Measurements from ENCODE around the gene TCF3.
A peak's percentile ranks its signal among the peaks of the same experiment; 100 is the strongest.
"Not testable (repeated sequence)": the region's sequence is repeated elsewhere in the genome, so short reads cannot be mapped to it uniquely, and the experiment has no call there.

TCF3 gene

DNA sequence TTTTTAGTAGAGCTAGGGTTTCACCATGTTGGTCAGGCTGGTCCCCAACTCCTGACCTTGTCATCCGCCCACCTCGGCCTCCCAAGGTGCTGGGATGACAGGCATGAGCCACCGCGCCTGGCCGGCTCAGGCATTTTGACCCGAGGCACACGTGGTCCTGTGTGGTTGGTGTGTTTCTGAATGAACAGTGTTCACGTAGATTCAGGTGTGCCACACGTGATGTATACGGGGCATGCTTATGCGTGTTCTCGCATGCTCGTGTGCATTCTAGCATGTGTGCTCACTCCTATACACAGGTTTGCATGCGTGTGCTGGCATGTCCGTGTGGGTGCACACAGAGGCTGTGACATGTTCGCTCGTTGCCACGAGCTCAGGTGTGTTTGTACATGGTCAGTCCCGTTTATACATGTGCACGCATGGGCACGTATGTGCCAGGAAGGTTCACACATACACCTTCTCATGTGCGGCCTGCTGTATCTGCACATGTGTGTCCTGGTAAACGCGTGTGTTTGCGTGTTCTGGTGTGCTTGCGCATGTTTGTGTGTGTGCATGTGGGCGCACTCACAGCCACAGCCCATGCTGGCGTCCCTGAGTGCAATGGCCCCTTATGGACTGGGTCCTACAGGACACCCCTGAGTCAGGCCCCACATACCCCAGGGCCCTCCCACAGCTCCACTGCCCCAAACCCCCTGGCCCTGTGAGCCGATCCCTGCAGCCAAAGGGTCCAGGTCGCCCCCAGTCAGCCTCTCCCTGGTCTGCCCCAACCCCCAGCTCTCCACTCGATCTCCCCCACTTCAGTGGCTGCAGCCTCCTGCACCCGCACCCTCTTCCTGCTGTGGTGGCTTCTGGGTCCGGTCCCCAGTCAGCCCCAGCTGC, 20.6 kb upstream of the TCF3 start:
- no peak for DNase-seq

DNA sequence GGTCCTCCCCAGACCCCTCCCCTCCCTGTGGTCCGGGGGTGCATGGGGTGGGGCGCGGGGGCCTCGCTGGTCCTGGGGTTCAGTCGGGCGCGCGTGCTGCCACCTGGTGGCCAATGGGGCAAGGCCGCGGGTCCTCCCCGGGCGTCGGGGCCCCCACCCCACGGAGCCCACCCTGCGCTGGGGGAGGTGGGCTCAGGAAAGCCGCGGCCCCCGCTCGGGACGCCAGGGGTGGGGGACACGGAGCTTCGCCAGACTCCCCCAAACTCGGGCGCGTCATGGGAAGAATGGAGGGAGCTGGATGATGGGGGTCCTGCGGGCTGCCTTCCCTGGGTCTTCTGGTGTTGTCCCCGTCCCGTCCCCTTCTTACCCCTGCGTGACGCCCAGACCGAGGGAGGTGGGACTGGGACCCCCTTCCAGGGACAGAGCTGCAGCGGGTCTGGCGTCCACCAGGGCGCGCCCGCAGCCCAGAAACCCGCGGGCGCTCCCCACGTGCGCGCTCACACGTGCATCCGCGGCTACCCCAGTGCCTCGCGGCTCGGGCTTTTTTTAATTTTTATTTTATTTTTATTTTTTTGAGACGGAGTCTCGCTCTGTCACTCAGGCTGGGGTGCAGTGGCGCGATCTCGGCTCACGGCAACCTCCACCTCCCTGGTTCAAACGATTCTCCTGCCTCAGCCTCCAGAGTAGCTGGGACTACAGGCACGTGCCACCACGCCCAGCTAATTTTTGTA, 19.8 kb upstream of the TCF3 start:
- DNase-seq = peak; percentile 74

DNA sequence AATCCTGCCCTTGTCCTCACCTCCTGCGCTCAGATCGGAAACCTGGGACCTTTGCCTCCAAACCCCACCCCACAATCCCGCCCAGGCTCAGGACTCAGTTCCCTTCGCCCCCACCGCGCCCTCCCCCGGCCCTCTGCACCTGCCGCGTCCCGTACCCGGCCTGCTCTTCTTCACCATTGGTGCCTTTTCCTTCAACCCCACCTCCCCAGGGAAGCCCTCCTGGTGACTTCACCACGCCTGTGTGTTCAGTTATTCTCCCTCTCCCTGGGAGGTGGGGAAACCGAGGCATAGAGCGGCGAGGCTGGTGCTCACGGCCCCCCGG, 19.3 kb upstream of the TCF3 start:
- DNase-seq = peak; percentile 61

DNA sequence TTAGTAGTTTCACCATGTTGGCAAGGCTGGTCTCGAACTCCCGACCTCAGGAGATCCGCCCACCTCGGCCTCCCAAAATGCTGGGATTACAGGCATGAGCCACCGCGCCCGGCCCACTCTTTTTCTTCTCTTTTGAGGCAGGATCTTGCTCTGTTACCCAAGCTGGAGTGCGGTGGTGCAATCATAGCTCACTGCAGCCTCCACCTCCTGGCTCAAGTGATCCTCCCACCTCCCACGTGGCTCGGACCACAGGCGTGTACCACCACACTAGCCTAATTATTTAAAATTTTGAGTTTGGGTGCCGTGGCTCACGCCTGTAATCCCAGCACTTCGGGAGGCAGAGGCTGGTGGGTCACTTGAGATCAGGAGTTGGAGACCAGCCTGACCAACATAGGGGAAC, 18.3 kb upstream of the TCF3 start:
- not testable (repeated sequence) for DNase-seq

DNA sequence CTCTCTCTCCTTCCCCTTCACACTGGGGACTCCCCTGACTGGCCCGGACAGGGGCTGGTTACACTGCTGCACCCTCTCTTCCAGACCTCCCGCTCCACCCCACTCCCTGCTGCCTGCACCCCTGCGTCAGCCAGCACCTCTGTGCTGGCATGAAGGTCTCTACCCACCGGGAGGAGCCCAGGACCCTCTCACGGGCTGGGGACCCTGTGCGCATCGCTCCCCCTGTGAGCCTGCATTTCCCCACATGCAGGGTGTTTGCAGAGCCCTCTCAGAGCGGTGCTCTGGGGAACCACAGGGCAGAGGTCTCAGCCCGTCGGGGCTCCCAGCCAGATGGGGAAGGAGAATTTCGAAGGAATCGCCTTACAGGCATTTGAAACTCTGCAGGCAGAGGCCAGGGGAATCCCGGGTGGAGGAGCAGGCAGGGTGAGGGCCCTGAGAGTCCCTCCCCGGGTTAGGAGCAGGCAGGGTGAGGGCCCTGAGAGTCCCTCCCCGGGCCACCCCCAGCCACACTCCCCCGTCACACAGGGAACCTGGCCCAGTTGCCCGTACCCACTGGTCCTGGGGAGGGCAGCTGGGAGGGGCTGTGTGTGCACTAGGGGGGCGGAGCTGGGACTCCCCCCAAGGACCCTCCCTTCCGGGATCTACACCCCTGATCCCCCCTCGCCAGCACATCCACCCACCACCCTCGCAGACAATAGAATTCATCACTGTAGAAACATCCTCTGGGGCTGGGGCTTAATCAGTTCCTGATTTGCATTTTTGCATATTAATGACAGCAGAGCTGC, 16.3 kb upstream of the TCF3 start:
- DNase-seq = peak; percentile 81

DNA sequence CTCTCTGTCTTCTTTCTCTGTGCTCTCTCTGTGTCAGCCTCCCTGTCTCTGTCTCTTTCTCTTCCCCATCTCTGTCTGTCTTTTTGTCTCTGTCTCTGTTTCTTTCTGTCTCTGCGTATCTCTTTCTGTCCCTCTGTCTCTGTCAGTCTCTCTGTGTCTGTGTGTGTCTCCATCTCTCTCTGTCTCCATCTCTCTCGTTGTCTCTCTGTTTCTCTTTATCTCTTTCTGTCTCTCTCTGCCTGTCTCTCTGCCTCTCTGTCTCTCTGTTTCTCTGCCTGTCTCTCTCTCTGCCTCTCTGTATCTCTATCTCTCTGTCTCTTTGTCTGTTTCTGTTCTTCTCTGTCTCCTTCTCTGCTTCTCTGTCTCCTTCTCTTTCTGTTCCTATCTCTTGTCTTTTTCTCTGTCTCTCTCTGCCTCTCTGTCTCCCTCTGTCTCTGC, 15.7 kb upstream of the TCF3 start:
- DNase-seq = no peak

DNA sequence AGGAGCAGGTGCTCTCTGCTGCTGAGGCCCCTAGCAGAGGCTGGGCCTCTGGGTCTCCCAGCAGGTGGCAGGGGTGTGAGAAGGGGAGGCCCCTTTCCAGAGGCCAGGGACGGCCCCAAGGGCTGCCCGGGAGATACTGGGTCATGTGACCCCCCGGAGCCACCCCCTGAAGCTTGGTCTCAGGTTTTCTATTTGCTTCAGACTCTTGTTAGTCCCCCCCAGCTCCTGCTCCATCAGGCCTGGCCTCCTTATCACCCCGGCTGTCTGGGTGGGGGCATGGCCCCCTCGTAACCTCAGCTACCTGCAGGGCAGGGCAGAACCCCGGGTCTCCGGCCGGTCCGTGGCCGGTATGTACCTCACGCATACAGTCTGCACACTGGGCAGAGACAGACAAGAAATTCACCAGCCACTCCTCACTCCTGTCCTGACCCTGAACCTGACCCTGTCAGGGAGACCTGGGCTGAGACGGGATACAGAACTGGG, 13.2 kb upstream of the TCF3 start:
- DNase-seq = peak; percentile 47

DNA sequence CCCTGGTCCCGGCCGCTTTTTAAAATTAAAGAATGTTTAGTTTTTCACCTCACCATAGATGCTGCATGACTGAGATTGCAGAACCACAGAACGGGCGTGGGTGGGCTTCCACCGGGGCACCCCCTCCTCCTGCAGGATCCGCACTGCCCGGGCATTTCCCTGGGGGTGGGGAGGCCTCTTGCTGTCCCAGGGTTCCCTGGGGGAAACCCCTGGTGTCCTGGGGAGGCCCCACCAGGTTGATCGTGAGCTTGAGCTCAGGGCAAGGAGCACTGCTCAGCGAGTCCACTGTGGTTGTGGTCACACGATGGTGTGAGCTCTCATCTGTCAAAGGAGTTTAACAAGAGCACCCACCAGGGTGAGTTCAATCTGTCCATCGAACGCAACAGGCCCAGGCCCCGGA, 11.4 kb upstream of the TCF3 start:
- no peak for DNase-seq

DNA sequence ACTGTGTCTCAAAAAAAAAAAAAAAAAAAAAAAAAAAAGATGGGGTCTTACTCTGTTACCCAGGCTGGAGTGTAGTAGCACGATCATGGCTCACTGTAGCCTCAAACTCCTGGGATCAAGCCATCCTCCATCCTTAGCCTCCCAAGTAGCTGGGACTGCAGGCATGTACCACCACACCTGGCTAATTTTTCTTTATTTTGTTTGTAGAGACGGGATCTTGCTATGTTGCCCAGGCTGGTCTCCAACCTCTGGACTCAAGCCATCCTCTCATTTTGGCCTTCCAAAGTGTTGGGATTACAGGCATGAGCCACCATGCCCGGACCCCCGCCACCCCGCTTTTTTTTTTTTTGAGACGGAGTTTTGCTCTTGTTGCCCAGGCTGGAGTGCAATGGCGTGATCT, 10.8 kb upstream of the TCF3 start:
- not testable (repeated sequence) for DNase-seq

DNA sequence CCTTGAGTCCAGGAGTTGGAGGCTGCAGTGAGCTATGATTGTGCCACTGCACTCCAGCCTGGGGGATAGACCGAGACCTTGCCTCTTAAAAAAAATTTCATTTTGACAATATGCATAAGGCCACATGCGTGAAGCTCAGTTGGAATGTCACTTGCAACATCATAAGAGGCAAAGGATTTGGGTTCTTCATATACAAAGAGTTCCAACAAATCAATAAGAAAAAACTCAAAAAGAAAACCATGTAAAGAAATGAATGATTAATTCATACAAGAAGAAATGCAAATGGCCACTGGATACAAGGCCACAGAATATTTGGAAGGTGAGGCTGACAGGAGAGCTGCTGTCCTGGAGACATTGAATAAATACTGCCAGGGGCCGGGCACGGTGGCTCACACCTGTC, 9.6 kb upstream of the TCF3 start:
- no peak for DNase-seq

DNA sequence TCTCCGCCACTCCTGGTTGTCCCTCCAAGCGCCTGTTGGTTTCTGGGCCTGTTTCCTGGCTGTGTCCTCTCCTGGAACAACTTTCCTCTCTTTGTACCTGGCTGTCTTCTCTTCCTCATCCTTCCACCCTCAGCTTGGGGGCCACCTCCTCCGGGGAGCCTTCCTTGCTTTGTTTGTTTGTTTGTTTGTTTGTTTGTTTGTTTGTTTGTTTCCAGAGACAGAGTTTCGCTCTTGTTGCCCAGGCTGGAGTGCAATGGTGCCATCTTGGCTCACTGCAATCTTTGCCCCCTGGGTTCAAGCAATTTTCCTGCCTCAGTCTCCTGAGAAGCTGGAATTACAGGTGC, 6.6 kb upstream of the TCF3 start:
- DNase-seq = no peak

DNA sequence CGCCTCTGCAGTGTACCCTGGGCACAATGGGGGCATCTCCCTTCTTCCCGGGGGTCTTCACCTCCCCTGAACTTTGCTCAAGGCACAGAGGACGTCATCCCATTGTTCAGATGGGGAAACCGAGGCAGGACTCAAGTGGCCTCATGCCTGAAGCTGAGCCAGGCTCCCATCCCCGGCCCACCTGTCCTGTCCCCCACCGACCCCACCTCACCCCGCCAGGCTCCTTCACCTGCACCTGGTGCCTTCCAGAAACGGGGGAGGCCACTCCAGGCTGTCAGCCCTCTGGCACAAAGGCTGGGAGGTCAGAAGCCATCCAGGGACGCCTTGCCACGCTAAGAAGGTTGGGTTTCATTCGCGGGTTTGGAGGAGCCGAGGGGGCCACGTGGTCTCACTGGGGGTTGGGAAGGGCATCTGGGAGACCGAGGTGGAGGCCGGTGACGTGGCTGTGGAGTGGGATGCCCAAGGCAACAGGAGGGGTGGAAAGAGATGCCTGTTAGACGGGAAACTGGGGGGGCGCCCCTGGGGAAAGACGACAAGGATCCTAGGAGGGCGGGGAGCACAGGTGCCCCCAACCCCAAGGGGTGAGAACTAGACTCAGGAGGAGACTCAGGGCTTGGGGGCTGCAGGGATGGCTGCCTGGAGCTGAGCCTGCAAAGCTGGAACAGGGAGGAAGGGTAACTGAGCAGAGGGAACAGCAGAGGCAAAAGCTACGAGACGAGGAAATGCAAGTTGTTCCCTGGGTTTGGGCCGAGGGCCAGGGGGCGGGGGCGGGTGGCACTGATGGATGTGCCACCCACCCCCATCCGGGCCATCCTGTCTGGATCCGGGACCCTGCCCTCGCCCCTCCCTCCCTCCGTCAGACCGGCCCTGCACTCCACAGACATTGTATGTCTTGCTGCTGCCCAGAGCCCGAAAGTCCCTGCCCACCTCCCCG, 6.0 kb upstream of the TCF3 start:
- DNase-seq = no peak

DNA sequence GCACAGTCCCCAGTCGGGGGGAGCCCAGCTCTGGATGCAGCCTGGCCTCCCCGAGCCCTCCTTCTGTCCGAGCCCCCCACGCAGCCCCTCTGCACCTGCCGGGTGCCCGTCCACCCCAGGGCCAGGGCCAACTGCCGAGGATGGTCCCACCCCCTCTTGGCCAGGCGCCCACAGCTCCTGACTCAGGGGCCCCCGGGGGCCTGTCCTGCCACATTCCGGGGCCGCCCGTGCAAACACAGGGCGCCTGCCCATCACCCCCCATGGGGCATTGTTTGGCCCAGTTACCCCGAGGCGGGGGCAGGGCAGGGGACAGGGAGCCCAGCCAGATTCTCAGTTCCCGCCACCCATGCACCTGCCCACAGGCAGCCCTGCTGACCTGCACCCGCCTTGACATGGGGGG, 5.3 kb upstream of the TCF3 start:
- no peak for DNase-seq

DNA sequence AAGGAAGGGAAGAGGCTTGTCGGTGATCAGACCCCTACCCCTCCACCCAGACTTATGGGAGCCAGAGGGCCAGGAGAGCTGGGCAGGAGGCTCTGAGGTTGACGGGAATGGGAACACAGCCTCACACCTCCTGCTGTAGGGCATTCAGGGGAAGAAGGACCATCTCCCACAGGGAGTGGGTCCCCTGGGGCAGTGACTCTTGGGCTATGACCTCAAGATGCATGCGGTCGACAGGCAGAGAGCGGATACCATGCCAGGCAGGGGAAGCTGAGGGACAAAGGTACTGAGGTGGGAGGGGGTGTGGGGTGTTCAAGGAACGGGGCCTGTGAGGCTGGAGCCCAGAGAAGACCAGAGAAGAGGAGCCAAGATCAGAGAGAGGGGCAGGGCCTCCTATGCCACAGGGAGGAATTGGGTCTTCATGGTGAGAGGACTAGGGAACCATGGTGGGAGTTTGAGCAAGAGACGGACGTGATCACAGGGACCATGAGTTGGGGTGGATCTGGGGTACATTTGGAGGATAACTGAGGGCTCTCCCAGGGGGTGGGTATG, 4.6 kb upstream of the TCF3 start:
- DNase-seq = no peak

DNA sequence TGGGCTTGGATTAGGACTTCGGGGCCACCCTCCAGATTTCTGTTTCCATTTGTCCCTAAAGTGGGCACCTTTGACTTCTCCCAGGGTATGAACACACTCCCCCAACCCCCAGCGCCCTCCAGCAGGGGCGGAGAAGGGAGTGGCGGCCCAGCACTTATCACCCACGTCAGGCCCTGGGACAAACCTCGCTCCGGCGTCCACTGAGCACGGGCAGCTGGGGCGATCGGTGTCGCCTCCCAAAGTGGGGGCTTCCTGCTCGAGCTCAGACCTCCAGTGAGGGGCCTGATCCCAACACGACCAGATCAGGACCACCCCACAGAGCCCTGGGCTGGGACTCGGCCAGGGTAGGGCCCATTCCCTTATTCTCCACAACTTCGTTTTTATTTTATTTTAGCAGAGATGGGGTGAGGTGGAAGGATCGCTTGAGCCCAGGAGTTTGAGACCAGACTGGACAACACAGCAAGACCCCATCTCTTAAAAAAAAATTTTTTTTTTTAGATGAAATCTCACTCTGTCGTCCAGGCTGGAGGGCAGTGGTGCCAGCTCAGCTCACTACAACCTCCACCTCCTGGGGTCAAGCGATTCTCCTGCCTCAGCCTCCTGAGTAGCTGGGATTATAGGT, 3.7 kb upstream of the TCF3 start:
- no peak for DNase-seq

DNA sequence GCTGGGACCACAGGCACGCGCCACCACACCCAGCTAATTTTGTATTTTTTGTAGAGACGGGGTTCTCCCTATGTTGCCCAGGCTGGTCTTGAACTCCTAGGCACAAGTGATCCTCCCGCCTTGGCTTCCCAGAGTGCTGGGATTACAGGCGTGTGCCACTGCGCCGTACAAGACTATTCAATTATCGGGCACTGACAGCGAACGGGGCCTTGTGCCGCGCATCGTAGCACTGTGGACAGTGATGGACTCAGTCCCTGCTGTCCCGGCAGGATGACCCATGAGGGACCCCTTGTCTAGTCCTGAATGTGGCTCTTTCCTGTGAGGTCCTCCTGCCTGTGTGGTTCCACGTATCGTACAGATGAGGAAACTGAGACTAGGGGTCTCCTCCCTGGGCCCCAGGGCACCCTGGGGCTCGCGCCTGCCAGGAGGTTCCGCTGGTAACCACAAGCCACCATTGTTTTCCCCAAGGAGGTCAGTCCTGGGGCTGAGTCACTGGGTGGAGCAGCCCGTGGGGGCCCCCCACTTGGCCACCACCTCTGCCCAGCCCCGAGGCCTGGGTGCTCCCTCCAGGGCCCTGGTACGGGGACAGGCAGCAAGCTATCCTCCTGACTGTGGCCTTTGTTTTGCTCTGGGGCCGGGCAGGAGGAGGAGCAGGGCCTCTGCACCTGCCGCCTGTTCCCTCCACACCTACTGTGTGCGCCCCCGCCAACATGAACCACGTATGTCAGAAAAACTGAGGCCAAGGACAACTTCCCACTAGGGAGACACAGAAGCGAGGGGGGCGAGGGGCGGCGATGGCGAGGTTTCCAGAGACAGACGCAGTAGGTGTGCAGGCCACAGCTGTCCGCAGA, 2.9 kb upstream of the TCF3 start:
- no peak for DNase-seq

DNA sequence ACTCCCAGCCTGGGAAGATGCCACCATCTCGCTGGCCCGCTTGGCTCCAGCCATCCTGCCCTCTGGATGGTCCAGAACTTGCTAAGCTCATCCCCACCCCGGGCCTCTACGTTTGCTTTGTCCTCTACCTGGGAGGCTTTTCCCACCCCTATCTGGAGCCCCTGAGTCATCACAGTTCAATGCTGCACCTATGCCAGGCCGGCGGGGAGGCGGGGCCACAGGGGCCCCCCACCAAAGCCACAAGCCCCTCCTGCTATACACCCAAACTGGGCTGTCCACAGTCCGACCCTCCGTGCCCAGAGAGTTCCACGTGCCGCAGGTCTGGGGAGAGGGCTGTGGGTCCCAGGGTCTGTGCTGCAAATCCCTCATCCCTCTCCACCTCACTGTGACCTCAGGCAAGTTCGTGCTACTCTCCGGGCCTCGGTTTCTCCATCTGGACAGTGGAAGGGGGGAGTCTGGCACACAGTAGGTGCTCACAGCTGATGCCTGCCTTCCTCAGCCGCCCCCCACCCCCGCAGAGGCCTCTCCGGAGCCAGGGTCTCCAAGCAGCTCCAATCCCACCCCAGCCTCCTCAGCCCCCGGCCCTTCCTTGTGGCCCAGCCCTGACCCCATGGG, 1.9 kb upstream of the TCF3 start:
- no peak for DNase-seq

DNA sequence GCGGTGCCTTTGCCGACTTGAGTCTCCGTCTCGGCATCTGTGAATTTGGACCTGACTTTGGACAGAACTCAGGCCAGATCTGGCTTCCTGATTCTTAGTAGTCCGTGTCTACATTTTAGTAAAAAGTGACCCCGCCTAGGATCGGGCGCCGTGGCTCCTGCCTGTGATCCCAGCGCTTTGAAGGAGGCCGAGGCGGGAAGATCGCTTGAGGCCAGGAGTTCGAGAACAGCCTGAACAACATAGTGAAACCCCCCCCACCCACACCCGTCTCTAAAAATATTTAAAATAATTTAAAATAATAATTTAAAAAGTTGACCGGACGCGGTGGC, 849 bp upstream of the TCF3 start:
- no peak for DNase-seq

DNA sequence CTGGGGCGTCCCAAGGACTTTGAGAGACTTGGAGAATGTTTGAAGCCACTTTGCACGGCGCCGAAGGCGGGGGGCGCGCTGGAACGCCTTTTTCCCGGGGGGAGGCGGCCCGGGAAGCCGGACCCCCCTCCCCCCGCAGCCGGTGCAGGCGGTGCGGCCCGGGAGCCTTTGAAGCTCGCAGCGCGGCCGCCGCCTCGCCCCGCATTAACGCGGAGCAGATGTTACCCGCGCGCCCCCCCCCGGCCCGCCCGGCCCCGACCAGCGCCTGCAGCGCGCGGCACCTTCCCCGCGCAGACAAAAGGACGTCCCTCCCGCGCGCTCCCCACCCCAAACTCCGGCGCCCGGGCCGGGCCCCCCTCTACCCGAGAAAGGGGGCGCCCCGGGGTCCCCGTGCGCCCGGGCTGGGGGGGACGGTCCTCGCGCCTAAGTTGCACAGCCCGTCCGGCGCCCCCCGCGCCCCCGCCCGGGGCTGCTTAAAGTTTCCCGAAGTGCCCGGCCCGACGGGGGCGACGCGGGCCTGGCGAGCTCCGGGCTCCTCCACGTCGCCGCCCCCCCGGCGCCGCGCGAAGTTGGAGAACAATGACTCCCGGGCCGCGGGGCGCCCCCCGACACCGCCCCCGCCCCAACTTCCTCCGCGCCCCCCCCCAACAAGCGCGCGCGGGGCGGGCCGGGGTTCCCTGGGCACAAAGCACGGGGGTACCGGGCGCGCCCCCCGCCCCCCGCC, 685 bp downstream of the TCF3 start:
- peak; percentile 59 for DNase-seq
